ENCODE measurements around the gene YOD1. TPM values are rescaled to one million over a fixed set of nuclear protein-coding genes. Genes with fewer than 3 reads are reported as not detected.

YOD1 gene
- total RNA-seq, 1 donor from 2014 or later: 13.0 TPM

- no peak overlapping the region for H3K9ac ChIP-seq (ENCODE audit: low read depth in 1 of 3, low read length in 3 of 3)
- H3K27me3 ChIP-seq (ENCODE audit: control insufficient read depth in 3 of 3, insufficient read depth in 3 of 3, low read length in 3 of 3): peaks cover 0 to 9% (median 0%) of the 10 kb centered on the region in 3 donors
- no peak overlapping the region for H3K4me3 ChIP-seq (ENCODE audit: low read length in 3 of 3)
- no peak overlapping the region for H3K27ac ChIP-seq (ENCODE audit: low read depth, low read length)
- no peaks in the 10 kb centered on the region for H3K9me3 ChIP-seq (ENCODE audit: control insufficient read depth in 3 of 3, low read length in 3 of 3)
- H3K36me3 ChIP-seq (ENCODE audit: control insufficient read depth in 3 of 3, insufficient read depth in 3 of 3, low read length in 3 of 3): no peaks in the 10 kb centered on the region
- no peaks in the 10 kb centered on the region for H3K4me1 ChIP-seq (ENCODE audit: control insufficient read depth in 3 of 3, insufficient read depth in 3 of 3, low read length in 3 of 3)
These were observed 36.3 kb downstream of the YOD1 start for GRCh38 chr1:207014728-207015127.

DNA sequence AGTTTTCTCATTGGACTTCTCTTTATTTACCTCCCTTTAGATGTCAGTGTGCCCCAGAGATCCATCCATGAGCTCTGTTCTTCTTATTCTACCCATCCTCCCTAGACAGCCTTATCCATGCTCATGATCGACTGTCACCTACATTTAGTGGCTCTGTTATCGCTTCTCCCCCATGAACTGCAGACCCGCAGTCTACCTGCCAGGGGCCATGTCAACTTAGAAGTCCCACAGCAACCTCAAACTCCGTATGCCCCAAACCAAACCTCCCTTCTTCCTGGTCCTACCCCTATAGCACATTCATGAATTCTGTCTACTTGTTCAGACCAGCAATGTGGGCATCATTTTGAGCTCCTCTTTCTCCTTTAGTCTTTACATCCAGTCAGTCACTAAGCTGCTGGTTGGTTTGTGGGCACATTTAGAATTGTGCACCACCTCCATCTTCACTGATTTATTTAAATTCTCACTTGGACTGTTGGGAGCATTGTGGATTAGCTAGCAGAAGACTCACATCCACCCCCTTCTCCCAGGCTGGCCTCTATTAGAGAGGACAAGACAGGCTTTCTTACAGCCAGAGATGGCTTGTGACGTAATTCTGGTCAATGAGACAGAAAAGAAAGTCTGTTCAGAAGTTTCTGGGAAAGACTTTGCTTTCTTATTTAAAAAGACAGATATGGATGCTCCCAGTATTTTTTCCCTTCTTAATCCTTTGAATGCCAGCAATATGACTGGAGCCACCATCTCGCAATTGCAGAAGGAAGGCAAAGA is 37.5 kb downstream of the YOD1 start:
- Histone ChIP-seq H3K9me3 (ENCODE audit: control insufficient read depth in 3 of 3, low read length in 3 of 3) (no peaks in the 10 kb centered on the region), H3K9ac (ENCODE audit: low read depth in 1 of 3, low read length in 3 of 3) (no peak overlapping the region), H3K4me1 (ENCODE audit: control insufficient read depth in 3 of 3, insufficient read depth in 3 of 3, low read length in 3 of 3) (no peaks in the 10 kb centered on the region), H3K4me3 (ENCODE audit: low read length in 3 of 3) (no peak overlapping the region), H3K27me3 (ENCODE audit: control insufficient read depth in 3 of 3, insufficient read depth in 3 of 3, low read length in 3 of 3) (peaks cover 0 to 4% (median 0%) of the 10 kb centered on the region in 3 donors), H3K27ac (ENCODE audit: low read depth, low read length) (no peak overlapping the region), H3K36me3 (ENCODE audit: control insufficient read depth in 3 of 3, insufficient read depth in 3 of 3, low read length in 3 of 3) (no peaks in the 10 kb centered on the region)

DNA sequence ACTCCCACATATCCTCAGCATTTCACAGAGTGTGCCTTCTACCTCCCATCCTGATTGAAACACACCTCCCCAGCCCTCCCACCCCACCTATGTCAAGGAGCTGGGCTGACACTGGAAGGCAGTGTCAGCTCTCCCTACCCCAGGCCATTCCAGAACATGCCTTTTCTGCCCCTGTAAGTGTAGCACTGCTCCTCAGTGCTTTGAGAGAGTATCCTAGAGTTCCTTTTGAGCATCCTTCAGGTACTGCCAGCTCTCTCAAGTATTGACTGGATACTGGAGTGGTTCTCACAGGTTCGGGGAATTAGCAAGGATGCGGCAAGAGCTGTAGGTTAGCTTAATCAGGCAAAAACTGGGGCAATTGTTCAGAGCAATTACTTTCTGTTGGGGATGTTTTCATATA is 40.3 kb downstream of the YOD1 start:
- no peak overlapping the region for H3K27ac ChIP-seq (ENCODE audit: low read depth, low read length)
- H3K36me3 ChIP-seq (ENCODE audit: control insufficient read depth in 3 of 3, insufficient read depth in 3 of 3, low read length in 3 of 3): no peaks in the 10 kb centered on the region
- no peaks in the 10 kb centered on the region for H3K9me3 ChIP-seq (ENCODE audit: control insufficient read depth in 3 of 3, low read length in 3 of 3)
- H3K9ac ChIP-seq (ENCODE audit: low read depth in 1 of 3, low read length in 3 of 3): no peak overlapping the region
- no peak overlapping the region for H3K4me3 ChIP-seq (ENCODE audit: low read length in 3 of 3)
- H3K4me1 ChIP-seq (ENCODE audit: control insufficient read depth in 3 of 3, insufficient read depth in 3 of 3, low read length in 3 of 3): no peaks in the 10 kb centered on the region
- peaks cover 0 to 4% (median 0%) of the 10 kb centered on the region in 3 donors for H3K27me3 ChIP-seq (ENCODE audit: control insufficient read depth in 3 of 3, insufficient read depth in 3 of 3, low read length in 3 of 3)

DNA sequence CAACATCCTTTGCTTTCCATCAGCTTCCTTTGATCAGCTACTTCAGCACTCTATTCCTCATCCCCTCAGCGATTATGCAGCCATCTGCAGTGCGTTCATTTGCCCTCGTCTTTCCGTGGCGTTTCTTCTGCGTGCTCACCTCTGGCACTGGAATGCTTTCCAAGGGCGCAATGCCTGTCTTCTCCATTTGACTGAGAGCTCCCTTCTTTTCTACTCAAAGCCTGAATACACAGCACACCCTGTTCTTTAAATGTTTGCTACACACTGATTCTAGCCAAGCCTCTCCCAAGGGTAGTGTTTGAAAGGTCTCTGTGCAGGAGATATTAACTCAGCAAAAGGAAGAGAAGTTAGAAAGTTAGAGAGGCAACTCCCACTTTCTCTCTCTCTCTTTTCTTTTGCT is 41.1 kb downstream of the YOD1 start:
- Histone ChIP-seq H3K4me1 (ENCODE audit: control insufficient read depth in 3 of 3, insufficient read depth in 3 of 3, low read length in 3 of 3) (no peaks in the 10 kb centered on the region), H3K9ac (ENCODE audit: low read depth in 1 of 3, low read length in 3 of 3) (no peak overlapping the region), H3K27me3 (ENCODE audit: control insufficient read depth in 3 of 3, insufficient read depth in 3 of 3, low read length in 3 of 3) (peaks cover 0 to 4% (median 0%) of the 10 kb centered on the region in 3 donors), H3K27ac (ENCODE audit: low read depth, low read length) (no peak overlapping the region), H3K4me3 (ENCODE audit: low read length in 3 of 3) (no peak overlapping the region), H3K9me3 (ENCODE audit: control insufficient read depth in 3 of 3, low read length in 3 of 3) (no peaks in the 10 kb centered on the region), H3K36me3 (ENCODE audit: control insufficient read depth in 3 of 3, insufficient read depth in 3 of 3, low read length in 3 of 3) (no peaks in the 10 kb centered on the region)

- Histone ChIP-seq H3K4me3 (ENCODE audit: low read length in 3 of 3) (no peak overlapping the region), H3K36me3 (ENCODE audit: control insufficient read depth in 3 of 3, insufficient read depth in 3 of 3, low read length in 3 of 3) (no peaks in the 10 kb centered on the region), H3K9ac (ENCODE audit: low read depth in 1 of 3, low read length in 3 of 3) (no peak overlapping the region), H3K4me1 (ENCODE audit: control insufficient read depth in 3 of 3, insufficient read depth in 3 of 3, low read length in 3 of 3) (no peaks in the 10 kb centered on the region), H3K9me3 (ENCODE audit: control insufficient read depth in 3 of 3, low read length in 3 of 3) (no peaks in the 10 kb centered on the region), H3K27ac (ENCODE audit: low read depth, low read length) (no peak overlapping the region), H3K27me3 (ENCODE audit: control insufficient read depth in 3 of 3, insufficient read depth in 3 of 3, low read length in 3 of 3) (peaks cover 0 to 4% (median 0%) of the 10 kb centered on the region in 3 donors)
These were observed 41.7 kb downstream of the YOD1 start for GRCh38 chr1:207009182-207009850.

DNA sequence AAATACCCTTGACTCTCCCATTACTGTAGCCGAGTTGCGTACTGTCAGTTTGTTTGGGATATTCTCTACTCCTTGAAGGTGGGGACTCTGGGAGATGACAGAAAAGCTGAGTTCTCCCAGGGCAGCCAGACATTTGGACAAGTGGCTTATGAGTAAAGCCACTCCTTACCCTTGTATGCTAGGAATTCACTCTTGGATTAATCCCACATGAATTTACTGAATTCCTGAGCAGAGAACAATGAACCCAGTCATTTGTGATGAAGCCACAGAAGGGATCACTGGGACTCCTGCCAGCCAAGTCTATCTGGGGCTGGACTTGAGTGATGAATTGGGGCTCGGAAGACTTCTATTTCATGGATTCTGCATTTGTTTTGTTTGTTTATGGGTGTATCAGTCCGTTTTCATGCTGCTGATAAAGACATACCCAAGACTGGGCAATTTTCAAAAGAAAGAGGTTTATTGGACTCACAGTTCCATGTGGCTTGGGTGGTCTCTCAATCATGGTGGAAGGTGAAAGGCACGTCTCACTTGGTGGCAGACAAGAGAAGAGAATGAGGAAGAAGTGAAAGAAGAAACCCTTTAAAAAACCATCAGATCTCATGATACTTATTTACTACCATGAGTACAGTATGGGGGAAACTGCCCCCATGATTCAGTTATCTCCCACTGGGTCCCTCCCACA is 43.5 kb downstream of the YOD1 start:
- H3K4me1 ChIP-seq (ENCODE audit: control insufficient read depth in 3 of 3, insufficient read depth in 3 of 3, low read length in 3 of 3): no peaks in the 10 kb centered on the region
- H3K36me3 ChIP-seq (ENCODE audit: control insufficient read depth in 3 of 3, insufficient read depth in 3 of 3, low read length in 3 of 3): no peaks in the 10 kb centered on the region
- no peaks in the 10 kb centered on the region for H3K27me3 ChIP-seq (ENCODE audit: control insufficient read depth in 3 of 3, insufficient read depth in 3 of 3, low read length in 3 of 3)
- H3K27ac ChIP-seq (ENCODE audit: low read depth, low read length): no peak overlapping the region
- no peaks in the 10 kb centered on the region for H3K9me3 ChIP-seq (ENCODE audit: control insufficient read depth in 3 of 3, low read length in 3 of 3)
- H3K4me3 ChIP-seq (ENCODE audit: low read length in 3 of 3): no peak overlapping the region
- H3K9ac ChIP-seq (ENCODE audit: low read depth in 1 of 3, low read length in 3 of 3): no peak overlapping the region

- no peak overlapping the region for H3K9ac ChIP-seq (ENCODE audit: low read depth in 1 of 3, low read length in 3 of 3)
- no peak overlapping the region for H3K4me3 ChIP-seq (ENCODE audit: low read length in 3 of 3)
- no peaks in the 10 kb centered on the region for H3K36me3 ChIP-seq (ENCODE audit: control insufficient read depth in 3 of 3, insufficient read depth in 3 of 3, low read length in 3 of 3)
- no peaks in the 10 kb centered on the region for H3K9me3 ChIP-seq (ENCODE audit: control insufficient read depth in 3 of 3, low read length in 3 of 3)
- no peak overlapping the region for H3K27ac ChIP-seq (ENCODE audit: low read depth, low read length)
- H3K27me3 ChIP-seq (ENCODE audit: control insufficient read depth in 3 of 3, insufficient read depth in 3 of 3, low read length in 3 of 3): no peaks in the 10 kb centered on the region
- H3K4me1 ChIP-seq (ENCODE audit: control insufficient read depth in 3 of 3, insufficient read depth in 3 of 3, low read length in 3 of 3): no peaks in the 10 kb centered on the region
These were observed 44.1 kb downstream of the YOD1 start for GRCh38 chr1:207006914-207007313.

DNA sequence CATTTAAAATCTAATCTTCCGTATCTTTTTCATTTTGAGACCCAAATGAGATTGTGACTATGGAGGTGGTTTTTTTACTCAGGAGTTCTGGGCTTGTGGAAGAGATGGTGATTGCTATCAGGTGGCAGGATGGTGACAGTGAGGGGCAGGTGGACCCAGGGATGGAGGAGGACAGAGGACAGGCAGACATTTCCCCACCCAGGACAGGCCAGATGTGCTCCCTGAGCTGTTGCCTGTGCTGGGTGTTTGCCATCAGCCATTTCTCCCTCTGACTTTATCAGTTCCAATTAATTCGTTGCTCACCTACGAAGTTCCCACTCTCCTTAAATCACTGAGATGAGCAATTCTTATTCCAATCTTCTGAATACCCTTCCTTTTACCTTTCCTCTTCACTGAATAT is 44.9 kb downstream of the YOD1 start:
- Histone ChIP-seq H3K27ac (ENCODE audit: low read depth, low read length) (no peak overlapping the region), H3K36me3 (ENCODE audit: control insufficient read depth in 3 of 3, insufficient read depth in 3 of 3, low read length in 3 of 3) (no peaks in the 10 kb centered on the region), H3K27me3 (ENCODE audit: control insufficient read depth in 3 of 3, insufficient read depth in 3 of 3, low read length in 3 of 3) (no peaks in the 10 kb centered on the region), H3K9me3 (ENCODE audit: control insufficient read depth in 3 of 3, low read length in 3 of 3) (no peaks in the 10 kb centered on the region), H3K9ac (ENCODE audit: low read depth in 1 of 3, low read length in 3 of 3) (no peak overlapping the region), H3K4me3 (ENCODE audit: low read length in 3 of 3) (no peak overlapping the region), H3K4me1 (ENCODE audit: control insufficient read depth in 3 of 3, insufficient read depth in 3 of 3, low read length in 3 of 3) (no peaks in the 10 kb centered on the region)

- Histone ChIP-seq H3K36me3 (ENCODE audit: control insufficient read depth in 3 of 3, insufficient read depth in 3 of 3, low read length in 3 of 3) (no peaks in the 10 kb centered on the region), H3K4me1 (ENCODE audit: control insufficient read depth in 3 of 3, insufficient read depth in 3 of 3, low read length in 3 of 3) (no peaks in the 10 kb centered on the region), H3K9me3 (ENCODE audit: control insufficient read depth in 3 of 3, low read length in 3 of 3) (no peaks in the 10 kb centered on the region), H3K4me3 (ENCODE audit: low read length in 3 of 3) (no peak overlapping the region), H3K27ac (ENCODE audit: low read depth, low read length) (no peak overlapping the region), H3K27me3 (ENCODE audit: control insufficient read depth in 3 of 3, insufficient read depth in 3 of 3, low read length in 3 of 3) (no peaks in the 10 kb centered on the region), H3K9ac (ENCODE audit: low read depth in 1 of 3, low read length in 3 of 3) (no peak overlapping the region)
These were observed 45.8 kb downstream of the YOD1 start for GRCh38 chr1:207004931-207005830.
